Fibroblast of mammary gland (primary cell): Measurements from ENCODE around the gene LYRM1.
"Not testable (repeated sequence)": the region's sequence is repeated elsewhere in the genome, so short reads cannot be mapped to it uniquely, and the experiment has no call there.

Source experiments
- DNase-seq: peaks from one replicate; pipeline ENCODE4 v3.0.0-alpha.2; 2010; ENCODE audit warnings: low read depth
- H3K4me3 ChIP-seq: 2 replicates; pipeline ENCODE4 v1.5.1; 2011; ENCODE audit warnings: low read depth, mild to moderate bottlenecking, low read length, moderate library complexity; ENCODE audit not compliant: control insufficient read depth
- CTCF ChIP-seq: conservative IDR thresholded peaks from 2 replicates; pipeline ENCODE4 v1.5.1; 2011; ENCODE audit warnings: low read depth, low read length, inconsistent platforms; ENCODE audit not compliant: control insufficient read depth, insufficient read depth

LYRM1 gene

GRCh38 chr16:20960899-20961298 is 60.3 kb downstream of the LYRM1 start:
- no peak for TF ChIP-seq CTCF
- DNase-seq: no peak
- H3K4me3 ChIP-seq: no peak overlapping the region

- no peak overlapping the region for H3K4me3 ChIP-seq
- no peak for TF ChIP-seq CTCF
- no peak for DNase-seq
Observed at GRCh38 chr16:20968765-20969164, 68.2 kb downstream of the LYRM1 start.

GRCh38 chr16:20969386-20969785 is 68.8 kb downstream of the LYRM1 start:
- DNase-seq: no peak
- no peak for TF ChIP-seq CTCF
- H3K4me3 ChIP-seq: no peak overlapping the region

GRCh38 chr16:20971401-20971800 is 70.8 kb downstream of the LYRM1 start:
- no peak for TF ChIP-seq CTCF
- DNase-seq: peak; percentile 6
- H3K4me3 ChIP-seq: no peak overlapping the region

GRCh38 chr16:20973201-20973600 is 72.6 kb downstream of the LYRM1 start:
- H3K4me3 ChIP-seq, DNase-seq: not testable (repeated sequence)
